GM12878 (cell line): Measurements from ENCODE around the gene SEC14L1. TPM values are rescaled to one million over a fixed set of nuclear protein-coding genes. Genes with fewer than 3 reads are reported as not detected.

ENCODE experiments used
- ATAC-seq: fragments of 200-7000 bp; cut with Tn5 transposase; 3 replicates; pipeline ENCODE4 v1.9.1; 2020; ENCODE audit warnings: mild to moderate bottlenecking, moderate library complexity
- BruUV-seq: library from RNA; stranded (reverse); fragments of 400-500 nt; replicated peaks from 2 replicates; lab custom pipeline; 2021; lab: Mats Ljungman, UMichigan
- CTCF ChIA-PET: fragments of 300-600 bp; sonication (Branson Sonifier 250); formaldehyde crosslinking; extraction: SDS; loops from one replicate; lab custom pipeline; 2021; ENCODE audit warnings: inconsistent platforms; lab: Yijun Ruan, JAX
- POLR2A ChIA-PET: fragments of 350-600 bp; formaldehyde crosslinking; extraction: SDS; loops from one replicate; lab custom pipeline; 2021; ENCODE audit warnings: inconsistent platforms; lab: Charles Lee
- RAD21 ChIA-PET: fragments of 300-600 bp; sonication (Branson Sonifier 250); formaldehyde crosslinking; loops from one replicate; lab custom pipeline; 2023; ENCODE audit warnings: antibody characterized with exemption; ENCODE audit not compliant: unreplicated experiment; lab: Charles Lee
- SMC1A ChIA-PET: fragments of 300-600 bp; sonication (Branson Sonifier 250); formaldehyde crosslinking; loops from one replicate; lab custom pipeline; 2023; ENCODE audit not compliant: unreplicated experiment, uncharacterized antibody; lab: Charles Lee
- DNase-seq: peaks from one replicate; pipeline ENCODE4 v3.0.0-alpha.2; 2011; ENCODE audit warnings: low read depth, low spot score
- FAIRE-seq: peaks from 3 replicates; lab custom pipeline; 2011; peaks lifted over from hg19 to GRCh38; lab: Jason Lieb, UNC
- H2AFZ ChIP-seq: 2 replicates; pipeline ENCODE4 v1.6.0; 2011; ENCODE audit warnings: low read depth, low read length, control low read depth; ENCODE audit not compliant: control insufficient read depth
- H3K27ac ChIP-seq: 2 replicates; pipeline ENCODE4 v1.5.1; 2011; ENCODE audit warnings: control low read depth; ENCODE audit not compliant: control insufficient read depth, insufficient read depth
- H3K27me3 ChIP-seq, 2 experiments: replicated peaks in 1 of 2; 2 replicates each; pipeline versions ENCODE4 v1.6.0 to v1.6.1; 2011; ENCODE audit warnings: low read length in 1 of 2; ENCODE audit not compliant: control insufficient read depth in 2 of 2, insufficient read depth in 2 of 2
- H3K36me3 ChIP-seq, 2 experiments: 2 replicates each; pipeline ENCODE4 v1.5.1; 2011; ENCODE audit warnings: low read length in 1 of 2; ENCODE audit not compliant: control insufficient read depth in 2 of 2, insufficient read depth in 2 of 2
- H3K4me1 ChIP-seq: 2 replicates; pipeline ENCODE4 v1.6.1; 2011; ENCODE audit warnings: mild to moderate bottlenecking, low read length, moderate library complexity, mixed read lengths; ENCODE audit not compliant: control insufficient read depth, insufficient read depth
- H3K4me2 ChIP-seq: 2 replicates; pipeline ENCODE4 v1.6.0; 2011; ENCODE audit warnings: control low read depth; ENCODE audit not compliant: control insufficient read depth, insufficient read depth
- H3K4me3 ChIP-seq: fragments of 200-600 bp; sonication (generic); 2 replicates; pipeline ENCODE4 v1.5.1; 2016
- H3K79me2 ChIP-seq: 2 replicates; pipeline ENCODE4 v1.6.0; 2011; ENCODE audit warnings: low read length; ENCODE audit not compliant: control insufficient read depth, insufficient read depth
- H3K9ac ChIP-seq: 2 replicates; pipeline ENCODE4 v1.8.0; 2011; ENCODE audit warnings: low read length, control low read depth, mixed read lengths; ENCODE audit not compliant: control insufficient read depth, insufficient read depth
- H3K9me3 ChIP-seq: replicated peaks from 3 replicates; pipeline ENCODE4 v1.5.1; 2011; ENCODE audit warnings: mild to moderate bottlenecking, low read length; ENCODE audit not compliant: control insufficient read depth, insufficient read depth
- H4K20me1 ChIP-seq: 2 replicates; pipeline ENCODE4 v1.6.0; 2011; ENCODE audit not compliant: control insufficient read depth, insufficient read depth
- CBFB ChIP-seq: IDR thresholded peaks from 2 replicates; pipeline ENCODE4 v1.6.1; 2016; ENCODE audit warnings: antibody characterized with exemption, low read depth
- ELK1 ChIP-seq: IDR thresholded peaks from 2 replicates; pipeline ENCODE4 v1.6.1; 2012; ENCODE audit warnings: low read depth, low read length, improper control_type of control experiment
- ETV6 ChIP-seq, 2 experiments: fragments of 450-650 bp in 1 of 2; IDR thresholded peaks in 1 of 2; conservative IDR thresholded peaks in 1 of 2; 2 replicates each; pipeline ENCODE4 v1.6.1; 2014; ENCODE audit warnings: antibody characterized with exemption in 1 of 2, borderline replicate concordance in 1 of 2, low read depth in 1 of 2, mild to moderate bottlenecking in 1 of 2, moderate library complexity in 1 of 2
- IKZF1 ChIP-seq: fragments of 450-650 bp; conservative IDR thresholded peaks from 2 replicates; pipeline ENCODE4 v1.6.1; 2017; ENCODE audit warnings: antibody characterized with exemption, mild to moderate bottlenecking
- MEF2B ChIP-seq: fragments of 450-650 bp; IDR thresholded peaks from 2 replicates; pipeline ENCODE4 v1.6.1; 2018; ENCODE audit warnings: mild to moderate bottlenecking, moderate library complexity; ENCODE audit not compliant: partially characterized antibody, poor library complexity, severe bottlenecking
- NKRF ChIP-seq: fragments of 450-650 bp; conservative IDR thresholded peaks from 2 replicates; pipeline ENCODE4 v1.6.1; 2017; ENCODE audit warnings: mild to moderate bottlenecking, moderate library complexity
- POLR2AphosphoS2 ChIP-seq: IDR thresholded peaks from 2 replicates; pipeline ENCODE4 v1.6.1; 2011; ENCODE audit warnings: low read depth, mild to moderate bottlenecking, low read length, improper control_type of control experiment, moderate library complexity
- SIN3A ChIP-seq: IDR thresholded peaks from 2 replicates; pipeline ENCODE4 v1.6.1; 2012; ENCODE audit warnings: low read depth, low read length, improper control_type of control experiment
- WGBS: methylation state at CpG from one replicate; pipeline ENCODE4 v1.1.6; 2016; ENCODE audit warnings: low lambda C conversion rate; ENCODE audit not compliant: insufficient replicate concordance, insufficient coverage; ENCODE audit errors: missing lambda C conversion rate; 5-methylcytosine and 5-hydroxymethylcytosine counted together
- in situ Hi-C: fragments of 300-500 bp; cut with MboI; formaldehyde crosslinking; loops from 9 replicates; pipeline ENCODE4 v1.14.3; 2018; ENCODE audit warnings: mixed read lengths
- intact Hi-C: fragments of 100-400 bp; cut with micrococcal nuclease; formaldehyde crosslinking; loops from one replicate; pipeline ENCODE4 v1.14.2; 2022; ENCODE audit not compliant: unreplicated experiment
- polyA plus RNA-seq, 11 experiments: library from polyadenylated mRNA; depleted of rRNA in 4 of 11; unstranded in 6 of 11; stranded (reverse) in 5 of 11; fragments of >200 nt; fragmentation: Nextera tagmentation in 4 of 11; fragmentation: Illumina TruSeq in 1 of 11; extraction: Ambion mirVana in 4 of 11; extraction: Trizol in 1 of 11; gene quantifications; 1 replicate in 1 of 11; 2 replicates in 10 of 11; pipeline versions ENCODE4 v1.2.1 to v1.2.3, GENCODE V29; 2011 to 2016; ENCODE audit warnings: inconsistent platforms in 2 of 11, missing spikeins in 2 of 11, low read depth in 1 of 11
- total RNA-seq, 4 experiments: library from RNA; depleted of rRNA in 3 of 4; stranded (reverse); fragments of >200 nt in 3 of 4; fragmentation: Illumina TruSeq in 1 of 4; extraction: Trizol in 1 of 4; gene quantifications; 2 replicates each; pipeline versions ENCODE4 v1.2.1 to v1.2.3, GENCODE V29; 2013 to 2021
- TF ChIP-seq, protein P1 (sequence below): fragments of 450-650 bp; IDR thresholded peaks from 2 replicates; pipeline ENCODE4 v1.6.1; 2017; ENCODE audit warnings: mild to moderate bottlenecking

The SEC14L1 gene
- total and polyA plus RNA-seq, 10 of the 15 experiments (the other 5 are each of a cell fraction or from before 2014, with no cell fraction given): 6.3 to 66.1 (median 33.5) TPM

DNA sequence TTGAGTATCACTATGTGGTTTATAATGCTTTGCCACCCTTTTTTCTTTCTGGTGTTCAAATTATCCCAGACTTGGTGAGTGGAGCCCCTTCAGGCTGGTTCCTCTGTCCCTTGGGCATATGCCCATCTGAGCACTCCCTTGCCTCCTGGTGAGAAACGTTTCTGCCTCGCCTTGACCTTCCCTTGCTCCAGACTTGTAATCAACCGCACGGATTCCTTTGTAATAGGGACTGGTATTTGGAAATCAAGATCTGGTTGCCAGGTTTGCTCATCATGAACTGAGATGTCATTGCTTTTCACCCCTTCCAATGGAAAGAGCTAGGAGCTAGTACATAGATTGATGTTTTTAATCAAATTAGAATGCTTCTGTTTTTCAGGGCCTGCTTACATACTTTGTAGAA lies 43.7 kb downstream of the SEC14L1 start (continued):
- TF ChIP-seq IKZF1: no peak
- no peak for TF ChIP-seq POLR2AphosphoS2
- no peak for TF ChIP-seq MEF2B
- TF ChIP-seq, protein P1, sequence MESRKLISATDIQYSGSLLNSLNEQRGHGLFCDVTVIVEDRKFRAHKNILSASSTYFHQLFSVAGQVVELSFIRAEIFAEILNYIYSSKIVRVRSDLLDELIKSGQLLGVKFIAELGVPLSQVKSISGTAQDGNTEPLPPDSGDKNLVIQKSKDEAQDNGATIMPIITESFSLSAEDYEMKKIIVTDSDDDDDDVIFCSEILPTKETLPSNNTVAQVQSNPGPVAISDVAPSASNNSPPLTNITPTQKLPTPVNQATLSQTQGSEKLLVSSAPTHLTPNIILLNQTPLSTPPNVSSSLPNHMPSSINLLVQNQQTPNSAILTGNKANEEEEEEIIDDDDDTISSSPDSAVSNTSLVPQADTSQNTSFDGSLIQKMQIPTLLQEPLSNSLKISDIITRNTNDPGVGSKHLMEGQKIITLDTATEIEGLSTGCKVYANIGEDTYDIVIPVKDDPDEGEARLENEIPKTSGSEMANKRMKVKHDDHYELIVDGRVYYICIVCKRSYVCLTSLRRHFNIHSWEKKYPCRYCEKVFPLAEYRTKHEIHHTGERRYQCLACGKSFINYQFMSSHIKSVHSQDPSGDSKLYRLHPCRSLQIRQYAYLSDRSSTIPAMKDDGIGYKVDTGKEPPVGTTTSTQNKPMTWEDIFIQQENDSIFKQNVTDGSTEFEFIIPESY: no peak
- TF ChIP-seq CBFB: no peak
- TF ChIP-seq ETV6 (conservative IDR thresholded peaks at IDR 0.05 in 1 of 2, IDR thresholded peaks at IDR 0.05 in 1 of 2; ENCODE audit: borderline replicate concordance in 1 of 2, low read depth in 1 of 2): no peak

GRCh38 chr17:77185137-77185536 lies 44.4 kb downstream of the SEC14L1 start:
- POLR2A ChIA-PET: no interaction called here
- TF ChIP-seq SIN3A (no peak), NKRF (no peak), ELK1 (no peak)
- TF ChIP-seq, all 136 proteins: peak for 0
- 84% methylated on average over 7 of the region's 7 CpGs for WGBS
- in situ Hi-C loops (no loop called here), intact Hi-C loops (loop anchor here (5.0 kb wide), 1 partner anchor 88 kb away; no protein-coding TSS in a partner anchor)
- CTCF ChIA-PET: no interaction called here
- no TSS peak for BruUV-seq
- DNase-seq (no peak), FAIRE-seq (no peak), ATAC-seq (no peak)
- H3K4me1 ChIP-seq: peaks cover 64% of the 10 kb centered on the region
- no peaks in the 10 kb centered on the region for H3K27me3 ChIP-seq
- H3K27ac ChIP-seq: no peak overlapping the region
- peaks cover 3% of the 10 kb centered on the region; the same call in 1 of the 2 replicates for H4K20me1 ChIP-seq
- RAD21 ChIA-PET: no interaction called here
- no peaks in the 10 kb centered on the region for H3K9me3 ChIP-seq
- peaks cover 92% of the 10 kb centered on the region for H3K79me2 ChIP-seq
- H3K4me3 ChIP-seq: no peak overlapping the region
- H3K4me2 ChIP-seq: no peak overlapping the region
- SMC1A ChIA-PET: interaction anchor here (1.3 kb wide), 1 partner anchor 14 kb away, joined by 3 read pairs; no protein-coding TSS in a partner anchor
- no peak overlapping the region for H3K9ac ChIP-seq
- no peak overlapping the region for H2AFZ ChIP-seq
- H3K36me3 ChIP-seq: peaks cover 5 to 9% of the 10 kb centered on the region in 2 experiments; a peak in 3 of 4 replicates
